ENCODE results near the gene SEC16A.

GRCh38 chr9:136426787-136427186 is 56.1 kb downstream of the SEC16A start:
- no peak for TF ChIP-seq POLR2A (IDR thresholded peaks at IDR 0.05)
- TF ChIP-seq CTCF (IDR thresholded peaks at IDR 0.05): no peak
